ENCODE results near the gene TMEM98.
"Not testable (repeated sequence)": the region's sequence is repeated elsewhere in the genome, so short reads cannot be mapped to it uniquely, and the experiment has no call there.

TMEM98 gene

DNA sequence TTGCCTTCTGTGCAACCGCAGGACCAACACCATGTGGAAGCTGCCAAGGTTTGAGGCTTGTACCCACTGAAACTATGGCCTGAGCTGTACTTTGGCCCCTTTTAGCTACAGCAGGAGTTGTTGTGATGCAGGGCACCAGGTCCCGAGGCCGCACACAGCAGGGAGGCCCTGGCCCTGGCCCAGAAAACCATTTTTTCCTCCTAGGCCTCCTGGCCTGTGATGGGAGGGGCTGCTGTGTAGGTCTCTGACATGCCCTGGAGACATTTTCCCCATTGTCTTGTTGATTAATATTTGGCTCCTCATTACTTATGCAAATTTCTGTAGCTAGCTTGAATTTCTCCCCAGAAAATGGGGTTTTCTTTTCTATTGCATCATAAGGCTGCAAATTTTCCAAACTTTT, 53.7 kb downstream of the TMEM98 start:
- not testable (repeated sequence) for H3K4me1 ChIP-seq (ENCODE audit: control insufficient read depth, insufficient read depth, low read length); H3K27me3 ChIP-seq (ENCODE audit: control insufficient read depth, insufficient read depth, low read length); H3K4me3 ChIP-seq (ENCODE audit: low read depth, low read length); H3K27ac ChIP-seq (ENCODE audit: low read depth, low read length); H3K36me3 ChIP-seq (ENCODE audit: control insufficient read depth, insufficient read depth, low read length); H3K9ac ChIP-seq (ENCODE audit: low read depth, low read length)
- peaks cover 16% of the 10 kb centered on the region for H3K9me3 ChIP-seq (ENCODE audit: control insufficient read depth, insufficient read depth, low read length)

DNA sequence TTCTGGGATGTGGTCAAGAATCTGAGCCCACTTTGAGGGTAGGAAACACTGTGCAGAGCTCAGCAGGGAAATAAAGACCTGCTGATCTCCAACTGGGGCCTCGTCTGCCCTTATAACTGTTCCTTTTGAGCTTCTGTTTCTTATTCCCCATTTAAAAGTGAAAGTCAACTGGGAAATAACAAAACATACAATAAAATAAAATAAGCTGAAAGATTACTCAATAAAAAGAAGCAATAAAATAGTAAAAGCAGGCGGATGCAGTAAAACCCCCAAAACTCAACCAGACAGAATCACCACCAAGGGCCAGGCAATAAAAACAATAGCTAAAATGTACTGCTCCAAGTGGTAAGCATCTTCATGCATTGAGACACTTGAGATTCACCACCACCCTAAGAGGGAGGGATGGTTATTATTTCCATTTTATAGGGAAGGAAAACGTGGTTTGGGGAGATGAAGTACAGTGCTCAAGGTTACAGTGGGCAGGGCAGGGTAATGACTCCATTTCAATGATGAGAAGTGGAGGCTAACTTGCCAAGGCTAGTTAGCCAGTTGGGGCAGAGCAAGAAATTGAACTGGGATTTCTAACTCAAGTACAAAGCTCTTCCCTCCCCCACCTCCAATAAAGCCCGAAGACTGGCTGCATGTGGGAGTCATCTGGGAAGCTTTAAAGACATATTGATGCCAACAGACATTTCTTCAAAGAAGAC, 57.2 kb downstream of the TMEM98 start:
- Histone ChIP-seq H3K9ac (ENCODE audit: low read depth, low read length) (no peak overlapping the region), H3K4me1 (ENCODE audit: control insufficient read depth, insufficient read depth, low read length) (no peaks in the 10 kb centered on the region), H3K4me3 (ENCODE audit: low read depth, low read length) (no peak overlapping the region), H3K9me3 (ENCODE audit: control insufficient read depth, insufficient read depth, low read length) (peaks cover 27% of the 10 kb centered on the region), H3K27ac (ENCODE audit: low read depth, low read length) (no peak overlapping the region), H3K36me3 (ENCODE audit: control insufficient read depth, insufficient read depth, low read length) (no peaks in the 10 kb centered on the region), H3K27me3 (ENCODE audit: control insufficient read depth, insufficient read depth, low read length) (no peaks in the 10 kb centered on the region)

DNA sequence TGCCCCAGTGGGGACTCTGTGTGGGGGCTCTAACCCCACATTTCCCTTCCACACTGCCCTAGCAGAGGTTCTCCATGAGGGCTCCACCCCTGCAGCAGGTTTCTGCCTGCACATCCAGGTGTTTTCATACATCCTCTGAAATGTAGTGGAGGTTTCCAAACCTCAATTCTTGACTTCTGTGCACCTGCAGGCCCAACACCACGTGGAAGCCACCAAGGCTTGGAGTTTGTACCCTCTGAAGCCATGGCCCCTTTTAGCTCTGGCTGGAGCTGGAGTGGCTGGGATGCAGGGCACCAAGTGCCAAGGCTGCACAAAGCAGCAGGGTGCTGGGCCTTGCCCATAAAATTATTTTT, 59.5 kb downstream of the TMEM98 start:
- H3K4me1 ChIP-seq (ENCODE audit: control insufficient read depth, insufficient read depth, low read length); H3K27ac ChIP-seq (ENCODE audit: low read depth, low read length); H3K36me3 ChIP-seq (ENCODE audit: control insufficient read depth, insufficient read depth, low read length); H3K9ac ChIP-seq (ENCODE audit: low read depth, low read length); H3K4me3 ChIP-seq (ENCODE audit: low read depth, low read length); H3K27me3 ChIP-seq (ENCODE audit: control insufficient read depth, insufficient read depth, low read length): not testable (repeated sequence)
- H3K9me3 ChIP-seq (ENCODE audit: control insufficient read depth, insufficient read depth, low read length): peaks cover 15% of the 10 kb centered on the region

DNA sequence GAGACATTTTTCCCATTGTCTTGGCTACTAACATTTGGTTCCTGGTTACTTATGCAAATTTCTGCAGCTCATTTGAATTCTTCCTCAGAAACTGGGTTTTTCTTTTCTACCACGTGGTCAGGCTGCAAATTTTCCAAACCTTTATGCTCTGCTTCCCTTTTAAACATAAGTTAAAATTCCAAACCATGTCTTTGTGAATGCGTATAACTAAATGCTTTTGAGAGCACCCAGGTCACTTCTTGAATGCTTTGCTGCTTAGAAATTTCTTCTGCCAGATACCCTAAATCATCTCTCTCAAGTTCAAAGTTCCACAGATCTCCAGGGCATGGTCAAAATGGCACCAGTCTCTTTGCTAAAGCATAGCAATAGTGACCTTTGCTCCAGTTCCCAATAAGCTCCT, 59.9 kb downstream of the TMEM98 start:
- peaks cover 15% of the 10 kb centered on the region for H3K9me3 ChIP-seq (ENCODE audit: control insufficient read depth, insufficient read depth, low read length)
- H3K9ac ChIP-seq (ENCODE audit: low read depth, low read length); H3K27ac ChIP-seq (ENCODE audit: low read depth, low read length); H3K27me3 ChIP-seq (ENCODE audit: control insufficient read depth, insufficient read depth, low read length); H3K36me3 ChIP-seq (ENCODE audit: control insufficient read depth, insufficient read depth, low read length); H3K4me1 ChIP-seq (ENCODE audit: control insufficient read depth, insufficient read depth, low read length); H3K4me3 ChIP-seq (ENCODE audit: low read depth, low read length): not testable (repeated sequence)

DNA sequence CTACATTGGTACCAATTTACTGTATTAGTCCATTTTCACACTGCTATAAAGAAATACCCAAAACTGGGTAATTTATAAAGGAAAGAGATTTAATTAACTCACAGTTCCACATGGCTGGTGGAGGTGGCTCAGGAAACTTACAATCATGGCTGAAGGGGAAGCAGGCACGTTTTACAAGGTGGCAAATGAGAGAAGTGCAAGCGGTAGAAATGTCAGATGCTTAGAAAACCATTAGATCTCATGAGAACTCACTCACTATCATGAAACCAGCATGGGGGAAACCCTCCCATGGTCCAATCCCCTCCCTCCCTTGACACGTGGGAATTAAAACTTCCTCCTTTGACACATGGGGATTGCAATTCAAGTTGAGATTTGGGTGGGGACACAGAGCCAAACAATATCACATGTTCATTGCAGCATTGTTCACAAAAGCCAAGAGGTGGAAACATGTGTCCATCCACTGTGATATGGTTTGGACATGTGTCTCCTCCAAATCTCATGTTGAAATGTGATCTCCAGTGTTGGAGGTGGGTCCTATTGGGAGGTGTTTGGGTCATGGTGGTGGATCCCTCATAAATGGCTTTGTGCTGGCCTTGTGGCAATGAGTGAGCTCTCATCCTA, 60.6 kb downstream of the TMEM98 start:
- Histone ChIP-seq H3K9me3 (ENCODE audit: control insufficient read depth, insufficient read depth, low read length) (peaks cover 15% of the 10 kb centered on the region), H3K27ac (ENCODE audit: low read depth, low read length) (no peak overlapping the region), H3K4me3 (ENCODE audit: low read depth, low read length) (no peak overlapping the region), H3K27me3 (ENCODE audit: control insufficient read depth, insufficient read depth, low read length) (no peaks in the 10 kb centered on the region), H3K4me1 (ENCODE audit: control insufficient read depth, insufficient read depth, low read length) (no peaks in the 10 kb centered on the region), H3K36me3 (ENCODE audit: control insufficient read depth, insufficient read depth, low read length) (no peaks in the 10 kb centered on the region), H3K9ac (ENCODE audit: low read depth, low read length) (no peak overlapping the region)

DNA sequence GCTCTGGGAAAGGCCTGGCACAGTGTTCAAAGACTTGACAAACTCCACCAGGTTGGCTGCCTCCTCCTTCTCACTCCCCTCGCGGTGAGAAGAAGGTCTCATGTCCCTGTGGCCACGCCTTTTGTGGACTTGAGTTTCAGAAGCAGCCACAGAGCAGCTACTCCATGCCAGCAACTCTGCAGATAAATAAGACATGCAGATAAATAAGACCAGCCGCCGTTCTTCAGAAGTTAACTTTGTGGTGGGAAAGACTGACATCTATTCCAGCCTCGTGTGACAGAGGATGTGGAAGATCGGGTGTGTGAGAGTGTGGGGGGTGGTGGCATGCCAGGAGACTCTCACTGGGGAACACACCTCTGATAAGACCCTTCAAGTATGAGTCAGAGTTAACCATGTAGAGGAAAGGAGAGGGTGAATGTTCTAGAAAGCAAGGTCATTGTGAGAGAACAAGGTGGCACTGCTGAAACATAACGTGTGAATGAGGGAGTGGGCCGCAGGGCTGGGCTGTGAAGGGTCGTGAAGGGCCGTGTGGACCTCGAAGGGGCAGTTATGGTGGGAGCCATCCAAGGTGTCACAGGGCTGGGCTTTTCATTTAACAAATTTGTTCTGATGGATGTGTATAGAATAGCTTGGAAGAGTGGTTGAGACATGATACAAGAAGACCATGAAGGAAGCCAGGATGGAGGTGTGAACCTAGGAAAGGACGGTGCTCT, 64.5 kb downstream of the TMEM98 start:
- H3K36me3 ChIP-seq (ENCODE audit: control insufficient read depth, insufficient read depth, low read length): no peaks in the 10 kb centered on the region
- H3K27me3 ChIP-seq (ENCODE audit: control insufficient read depth, insufficient read depth, low read length): no peaks in the 10 kb centered on the region
- no peak overlapping the region for H3K27ac ChIP-seq (ENCODE audit: low read depth, low read length)
- H3K4me3 ChIP-seq (ENCODE audit: low read depth, low read length): no peak overlapping the region
- no peak overlapping the region for H3K9ac ChIP-seq (ENCODE audit: low read depth, low read length)
- H3K9me3 ChIP-seq (ENCODE audit: control insufficient read depth, insufficient read depth, low read length): peaks cover 9% of the 10 kb centered on the region; the same call in 1 of the 2 replicates
- H3K4me1 ChIP-seq (ENCODE audit: control insufficient read depth, insufficient read depth, low read length): no peaks in the 10 kb centered on the region

DNA sequence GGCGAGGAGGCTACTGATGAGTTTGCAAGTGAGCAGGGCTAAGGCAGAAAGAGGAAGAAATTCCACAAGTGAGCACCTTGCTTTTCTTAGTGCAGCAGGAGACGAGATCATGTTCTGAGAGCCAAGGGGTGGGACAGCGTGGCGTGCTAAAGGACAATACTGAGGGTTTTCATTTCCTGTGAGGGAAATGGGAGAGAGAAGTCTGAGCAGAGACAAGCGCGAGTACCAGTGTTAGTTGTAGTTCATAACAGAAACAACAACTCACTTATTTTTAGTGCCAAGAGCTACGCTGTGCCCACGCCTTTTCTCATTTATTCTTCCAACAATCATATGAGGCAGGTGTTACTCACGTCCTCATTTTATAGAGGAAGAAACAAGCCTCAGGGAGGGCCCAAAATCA, 66.0 kb downstream of the TMEM98 start:
- Histone ChIP-seq H3K4me1 (ENCODE audit: control insufficient read depth, insufficient read depth, low read length) (no peaks in the 10 kb centered on the region), H3K27ac (ENCODE audit: low read depth, low read length) (no peak overlapping the region), H3K4me3 (ENCODE audit: low read depth, low read length) (no peak overlapping the region), H3K27me3 (ENCODE audit: control insufficient read depth, insufficient read depth, low read length) (peaks cover 6% of the 10 kb centered on the region), H3K9ac (ENCODE audit: low read depth, low read length) (no peak overlapping the region), H3K36me3 (ENCODE audit: control insufficient read depth, insufficient read depth, low read length) (no peaks in the 10 kb centered on the region), H3K9me3 (ENCODE audit: control insufficient read depth, insufficient read depth, low read length) (no peaks in the 10 kb centered on the region)

Measured in HUES48 (cell line).